Mucosa of rectum (tissue), 2 donors: Measurements from ENCODE around the gene HS3ST3A1.

ENCODE experiments used
- H3K27ac ChIP-seq, 2 donors: one replicate each; pipeline ENCODE4 v1.7.0; 2013; ENCODE audit warnings: inconsistent platforms in 2 of 2, low read depth in 2 of 2, low read length in 2 of 2
- H3K27me3 ChIP-seq, 2 donors: one replicate each; pipeline ENCODE4 v1.7.0; 2013; ENCODE audit warnings: low read length in 2 of 2; ENCODE audit not compliant: control insufficient read depth in 2 of 2, insufficient read depth in 2 of 2
- H3K36me3 ChIP-seq, 2 donors: one replicate each; pipeline ENCODE4 v1.7.0; 2013; ENCODE audit warnings: low read length in 2 of 2; ENCODE audit not compliant: control insufficient read depth in 2 of 2, insufficient read depth in 2 of 2
- H3K4me1 ChIP-seq, 2 donors: one replicate each; pipeline ENCODE4 v1.7.0; 2013; ENCODE audit warnings: low read length in 2 of 2, mild to moderate bottlenecking in 1 of 2; ENCODE audit not compliant: control insufficient read depth in 2 of 2, insufficient read depth in 2 of 2
- H3K4me3 ChIP-seq, 2 donors: one replicate each; pipeline ENCODE4 v1.7.0; 2013; ENCODE audit warnings: low read length in 2 of 2
- H3K9ac ChIP-seq, 2 donors: one replicate each; pipeline ENCODE4 v1.7.0; 2013; ENCODE audit warnings: low read length in 2 of 2, low read depth in 1 of 2, mild to moderate bottlenecking in 1 of 2
- H3K9me3 ChIP-seq, 2 donors: one replicate each; pipeline ENCODE4 v1.7.0; 2013; ENCODE audit warnings: low read length in 2 of 2; ENCODE audit not compliant: control insufficient read depth in 2 of 2
- donor health status: healthy.
- donor health status: Normal muscosa, but diverticular disease.

HS3ST3A1 gene

DNA sequence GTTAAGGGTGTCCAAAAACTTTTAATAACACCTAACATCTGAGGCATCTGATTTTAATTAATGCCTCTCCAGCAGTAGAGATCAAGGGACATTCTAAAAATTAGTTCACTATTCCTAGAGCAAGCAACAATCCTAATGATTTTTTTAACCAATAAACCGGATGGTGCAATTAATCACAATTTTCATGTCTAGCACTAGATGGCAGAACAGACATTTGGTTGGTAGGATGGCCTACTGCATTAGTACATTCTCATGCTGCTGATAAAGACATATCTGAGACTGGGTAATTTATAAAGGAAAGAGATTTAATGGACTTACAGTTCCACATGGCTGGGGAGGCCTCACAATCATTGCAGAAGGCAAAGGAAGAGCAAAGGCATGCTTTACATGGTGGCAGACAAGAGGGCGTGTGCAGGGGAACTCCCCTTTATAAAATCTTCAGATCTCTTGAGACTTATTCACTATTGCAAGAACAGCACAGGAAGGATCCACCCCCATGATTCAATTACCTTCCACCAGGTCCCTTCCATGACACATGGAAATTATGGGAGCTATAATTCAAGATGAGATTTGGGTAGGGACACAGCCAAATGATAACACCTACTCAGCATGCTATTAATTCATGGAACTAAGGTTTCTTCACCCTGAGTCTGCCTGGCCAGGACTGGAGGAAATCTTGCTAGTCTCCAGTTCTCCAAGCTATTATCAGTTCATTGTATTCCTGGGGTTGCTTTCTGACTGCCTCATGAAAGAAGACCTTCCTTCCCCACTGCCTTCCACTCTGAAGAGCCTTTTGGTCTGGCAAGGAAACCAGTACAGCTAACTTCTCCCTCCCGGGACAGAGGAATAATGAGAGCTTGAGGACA is 24.8 kb downstream of the HS3ST3A1 start:
- Histone ChIP-seq H3K4me3 (no peak overlapping the region), H3K9me3 (no peaks in the 10 kb centered on the region), H3K27ac (no peak overlapping the region), H3K27me3 (no peaks in the 10 kb centered on the region), H3K9ac (no peak overlapping the region), H3K4me1 (no peaks in the 10 kb centered on the region), H3K36me3 (no peaks in the 10 kb centered on the region)

DNA sequence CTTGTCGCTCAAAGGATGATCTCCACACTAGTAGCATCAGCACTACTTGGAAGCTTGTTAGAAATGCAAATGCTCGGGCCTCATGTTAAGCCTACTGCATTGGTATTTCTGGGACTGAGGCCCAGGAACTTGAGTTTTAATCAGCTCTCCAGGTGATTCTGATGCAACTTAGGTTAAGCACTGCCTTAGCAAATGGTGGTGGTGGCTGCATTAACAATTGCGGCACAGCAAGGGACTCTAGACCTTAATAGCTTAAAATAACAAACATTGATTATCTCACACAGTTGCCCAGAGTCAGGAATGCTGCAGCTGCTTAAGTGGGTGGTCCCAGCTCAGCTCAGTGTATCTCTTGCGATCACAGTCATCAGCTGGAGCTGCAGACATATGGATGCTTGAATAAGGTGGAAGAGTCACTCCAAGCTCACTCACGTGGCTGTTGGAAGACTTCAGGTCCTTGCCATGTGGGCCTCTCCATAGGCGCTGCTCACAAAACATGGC is 25.8 kb downstream of the HS3ST3A1 start:
- Histone ChIP-seq H3K9ac (no peak overlapping the region), H3K4me3 (no peak overlapping the region), H3K27me3 (no peaks in the 10 kb centered on the region), H3K27ac (no peak overlapping the region), H3K4me1 (no peaks in the 10 kb centered on the region), H3K36me3 (no peaks in the 10 kb centered on the region), H3K9me3 (no peaks in the 10 kb centered on the region)

DNA sequence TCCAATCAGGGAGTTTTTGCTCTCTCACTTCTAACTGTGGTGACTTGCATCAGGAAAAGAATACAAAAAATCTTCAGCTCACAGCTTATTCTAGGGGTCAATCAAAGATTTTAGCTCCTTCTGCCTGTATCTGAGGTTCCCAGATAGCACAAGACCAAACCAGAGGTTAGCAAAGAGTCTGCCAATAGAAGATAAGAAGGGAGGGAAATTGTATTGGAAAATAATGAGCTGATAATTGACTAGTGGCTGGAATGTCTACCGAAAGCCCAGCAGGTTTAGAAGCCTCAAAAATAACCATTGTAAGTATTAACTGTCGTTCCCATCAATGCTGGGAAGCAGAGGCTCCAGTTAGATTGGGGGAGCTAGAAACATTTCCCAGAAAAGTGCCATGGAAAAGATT is 26.3 kb downstream of the HS3ST3A1 start:
- Histone ChIP-seq H3K4me1 (no peaks in the 10 kb centered on the region), H3K27me3 (no peaks in the 10 kb centered on the region), H3K9me3 (no peaks in the 10 kb centered on the region), H3K27ac (no peak overlapping the region), H3K4me3 (no peak overlapping the region), H3K36me3 (no peaks in the 10 kb centered on the region), H3K9ac (no peak overlapping the region)

DNA sequence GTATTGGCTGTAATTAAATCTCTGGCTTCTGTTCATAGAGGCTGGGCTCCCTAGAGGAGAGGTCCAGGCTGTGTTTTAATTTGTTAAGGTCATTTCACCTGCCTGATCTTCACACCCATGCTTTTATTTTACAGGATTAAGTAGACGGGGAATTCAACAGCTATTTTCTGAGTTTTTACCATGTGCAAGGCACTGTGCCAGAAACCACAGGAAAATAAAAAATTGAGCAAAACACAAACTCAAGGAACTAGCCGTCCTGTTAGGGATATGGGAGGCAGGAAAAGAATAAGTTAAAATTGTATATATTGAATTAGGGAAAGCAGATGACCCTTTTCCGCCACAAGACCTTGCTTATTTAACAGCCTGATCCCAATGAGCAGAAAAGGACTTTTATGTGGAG is 29.1 kb downstream of the HS3ST3A1 start:
- Histone ChIP-seq H3K4me1 (no peaks in the 10 kb centered on the region), H3K9ac (no peak overlapping the region), H3K36me3 (no peaks in the 10 kb centered on the region), H3K4me3 (no peak overlapping the region), H3K9me3 (no peaks in the 10 kb centered on the region), H3K27me3 (no peaks in the 10 kb centered on the region), H3K27ac (no peak overlapping the region)

DNA sequence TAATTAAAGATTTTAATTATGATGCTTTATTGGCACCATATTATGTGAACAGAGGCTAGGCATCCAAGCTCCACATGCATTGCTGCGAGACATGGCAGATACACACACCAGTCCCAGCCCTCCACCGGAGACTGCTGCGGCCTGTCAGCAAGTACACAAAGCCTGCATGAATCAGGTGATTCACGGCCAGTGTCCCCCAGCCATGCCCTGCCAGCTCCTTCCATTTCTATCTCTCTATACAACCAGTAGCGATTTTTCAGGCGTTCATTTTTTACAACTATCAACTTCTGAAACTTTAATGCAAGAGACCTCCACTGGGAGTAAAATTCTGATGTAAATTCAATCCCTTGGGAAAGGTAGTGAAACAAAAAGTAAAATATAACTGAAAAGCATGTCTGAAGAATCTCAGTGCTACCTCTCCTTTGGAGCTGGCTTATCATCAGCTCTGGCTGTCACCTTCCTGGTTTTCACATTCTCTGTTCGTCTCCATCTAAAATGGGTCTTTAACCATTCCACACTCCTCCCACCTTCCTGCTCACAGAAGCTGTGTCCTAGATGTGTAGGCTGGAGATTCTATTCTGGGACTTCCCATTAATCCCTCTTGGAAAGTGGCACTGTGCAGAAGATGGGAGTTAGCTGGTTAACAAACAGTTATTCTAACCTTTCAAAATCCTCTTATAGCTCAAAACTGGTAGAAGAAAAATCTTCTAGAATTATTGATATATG is 32.2 kb downstream of the HS3ST3A1 start:
- H3K9me3 ChIP-seq: no peaks in the 10 kb centered on the region
- no peak overlapping the region for H3K4me3 ChIP-seq
- no peak overlapping the region for H3K9ac ChIP-seq
- H3K27me3 ChIP-seq: no peaks in the 10 kb centered on the region
- no peaks in the 10 kb centered on the region for H3K4me1 ChIP-seq
- no peaks in the 10 kb centered on the region for H3K36me3 ChIP-seq
- no peak overlapping the region for H3K27ac ChIP-seq

DNA sequence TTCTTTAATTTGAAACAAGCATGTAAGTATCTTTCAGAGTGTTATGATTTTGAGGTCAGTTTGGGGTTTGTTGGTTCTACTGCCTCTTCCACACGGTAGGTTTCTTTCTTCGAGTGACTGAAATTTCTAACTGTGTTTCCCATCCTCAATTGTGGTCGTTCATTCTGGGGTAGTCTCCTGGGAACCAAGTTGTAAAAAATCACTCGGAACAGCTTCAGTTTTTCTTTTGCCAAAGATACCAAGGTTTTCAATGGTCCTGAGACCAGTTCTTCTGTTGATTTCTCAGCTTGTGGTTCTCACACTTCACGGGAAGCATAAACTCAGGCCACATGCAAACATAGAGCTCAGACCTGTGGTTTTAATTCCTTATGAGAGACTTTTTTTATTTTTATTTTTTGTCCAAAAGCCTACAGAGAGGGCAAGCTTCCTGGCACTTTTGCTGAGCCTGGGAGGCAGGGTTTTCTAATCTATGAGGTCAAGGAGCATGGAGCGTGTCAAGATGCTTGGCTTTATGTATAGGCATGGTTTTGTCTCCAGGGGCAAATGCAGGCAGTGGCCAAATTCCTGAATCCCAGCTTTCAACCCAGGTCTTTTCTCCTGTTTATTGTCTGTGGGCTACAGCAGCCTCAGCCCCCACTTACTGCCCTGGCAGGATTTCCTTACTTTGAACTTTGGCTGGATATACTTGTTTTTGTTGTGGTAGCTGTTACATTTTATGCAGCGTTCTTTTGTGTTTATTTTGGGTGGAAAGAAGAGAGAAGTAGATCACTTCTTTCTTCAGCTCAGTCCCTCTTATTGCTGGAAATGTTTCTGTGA is 32.9 kb downstream of the HS3ST3A1 start:
- no peaks in the 10 kb centered on the region for H3K27me3 ChIP-seq
- no peaks in the 10 kb centered on the region for H3K4me1 ChIP-seq
- H3K36me3 ChIP-seq: no peaks in the 10 kb centered on the region
- H3K27ac ChIP-seq: no peak overlapping the region
- no peak overlapping the region for H3K4me3 ChIP-seq
- H3K9me3 ChIP-seq: no peaks in the 10 kb centered on the region
- no peak overlapping the region for H3K9ac ChIP-seq

DNA sequence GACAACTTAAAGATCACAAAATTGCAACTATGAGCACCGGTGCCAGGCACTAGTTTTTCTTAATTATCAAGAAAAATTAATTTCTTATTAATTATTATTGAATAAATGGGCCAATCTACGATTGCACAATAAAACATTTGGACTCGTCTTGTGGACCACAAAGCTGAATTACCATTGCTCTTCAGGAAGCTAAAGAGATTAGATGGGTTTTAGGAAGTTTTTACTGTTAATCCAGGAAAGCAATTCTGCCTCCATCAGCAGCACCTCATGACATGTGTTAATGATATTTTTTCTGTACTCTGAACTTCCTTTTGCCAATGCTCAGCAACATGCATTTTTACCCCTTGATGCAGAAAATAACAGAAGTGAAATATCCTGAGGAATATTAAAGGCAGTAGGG is 37.9 kb downstream of the HS3ST3A1 start:
- Histone ChIP-seq H3K4me3 (no peak overlapping the region), H3K9ac (no peak overlapping the region), H3K27me3 (no peaks in the 10 kb centered on the region), H3K36me3 (no peaks in the 10 kb centered on the region), H3K27ac (no peak overlapping the region), H3K4me1 (no peaks in the 10 kb centered on the region), H3K9me3 (no peaks in the 10 kb centered on the region)

DNA sequence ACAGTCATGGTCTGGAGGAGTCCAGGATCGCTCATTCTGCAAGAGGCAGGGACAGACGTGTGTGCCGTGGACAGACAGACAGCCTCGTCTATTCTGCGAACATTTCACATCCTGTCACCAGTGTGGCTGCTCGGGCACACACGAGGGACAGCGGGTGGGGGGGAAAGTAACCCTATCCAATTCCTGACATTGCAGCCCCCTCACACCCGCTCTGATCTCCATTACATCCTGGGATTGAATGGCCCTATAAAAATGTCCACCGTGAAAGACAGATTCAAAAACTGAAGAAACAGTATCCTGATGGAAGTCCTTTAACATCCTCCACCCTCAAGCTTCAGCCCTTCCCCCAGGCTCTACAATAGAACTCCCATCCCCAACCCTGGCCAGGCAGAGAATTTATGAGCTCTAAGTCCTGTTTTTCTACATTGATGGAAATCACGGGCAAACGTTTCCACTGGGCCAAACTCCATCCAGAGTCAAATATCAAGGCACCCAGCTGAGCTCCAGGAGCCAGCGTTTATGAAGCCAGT is 39.4 kb downstream of the HS3ST3A1 start:
- no peaks in the 10 kb centered on the region for H3K36me3 ChIP-seq
- no peak overlapping the region for H3K4me3 ChIP-seq
- no peaks in the 10 kb centered on the region for H3K27me3 ChIP-seq
- H3K9ac ChIP-seq: no peak overlapping the region
- no peak overlapping the region for H3K27ac ChIP-seq
- no peaks in the 10 kb centered on the region for H3K4me1 ChIP-seq
- no peaks in the 10 kb centered on the region for H3K9me3 ChIP-seq

DNA sequence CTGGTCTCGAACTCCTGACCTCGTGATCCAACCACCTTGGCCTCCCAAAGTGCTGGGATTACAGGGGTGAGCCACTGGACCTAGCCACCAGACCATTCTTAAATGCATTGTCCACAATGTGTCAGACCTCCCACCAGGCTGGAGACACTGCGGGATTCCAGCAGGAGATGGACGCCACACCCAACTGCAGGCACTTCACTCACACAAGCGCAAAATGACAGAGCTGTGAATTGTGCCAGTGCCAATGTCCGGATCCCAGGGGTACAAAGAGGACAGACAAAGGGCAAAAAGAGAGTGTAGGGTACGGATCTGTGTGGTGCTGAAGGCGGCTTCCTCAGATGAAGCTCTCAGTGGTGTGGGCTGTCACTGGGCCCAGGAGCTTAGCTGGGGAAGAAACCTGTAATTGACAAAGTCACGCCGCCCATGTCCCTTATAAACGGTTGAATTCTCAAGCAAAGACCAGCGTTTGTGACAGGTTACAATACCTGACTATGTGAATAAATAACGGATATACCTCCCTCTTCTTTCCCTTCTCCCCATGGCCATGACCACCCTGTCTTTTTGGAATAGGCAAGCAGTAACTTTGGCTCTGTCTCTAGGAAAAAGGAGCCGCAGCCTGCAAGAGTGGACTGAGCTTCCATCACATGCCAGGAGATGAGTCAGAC is 40.0 kb downstream of the HS3ST3A1 start:
- H3K4me3 ChIP-seq: no peak overlapping the region
- H3K4me1 ChIP-seq: no peaks in the 10 kb centered on the region
- no peak overlapping the region for H3K27ac ChIP-seq
- H3K27me3 ChIP-seq: no peaks in the 10 kb centered on the region
- no peaks in the 10 kb centered on the region for H3K36me3 ChIP-seq
- H3K9me3 ChIP-seq: no peaks in the 10 kb centered on the region
- no peak overlapping the region for H3K9ac ChIP-seq
